Hippocampal formation (tissue), 2 donors: ENCODE data around the gene GINS2.
A peak's percentile ranks its signal among the peaks of the same experiment; 100 is the strongest.

Experiments
- DNase-seq, 2 donors: peaks; one replicate each; lab custom pipeline; 2025; lab: John Stamatoyannopoulos, UW

Gene GINS2

GRCh38 chr16:85689950-85690320, 1.2 kb upstream of the GINS2 start:
- no peak for DNase-seq

- DNase-seq, result no peak
These were observed 663 bp upstream of the GINS2 start for GRCh38 chr16:85689285-85689949.

GRCh38 chr16:85687651-85688471, 893 bp downstream of the GINS2 start:
- no peak for DNase-seq

- no peak for DNase-seq
These were observed 1.7 kb downstream of the GINS2 start for GRCh38 chr16:85686912-85687591.

- no peak for DNase-seq
These were observed 3.5 kb downstream of the GINS2 start for GRCh38 chr16:85685251-85685650.

GRCh38 chr16:85683363-85683762, 5.4 kb downstream of the GINS2 start:
- DNase-seq, result no peak

GRCh38 chr16:85682516-85682915, 6.2 kb downstream of the GINS2 start:
- DNase-seq, result no peak

GRCh38 chr16:85681255-85681654, 7.5 kb downstream of the GINS2 start:
- DNase-seq, result no peak

- DNase-seq, result no peak
These were observed 8.3 kb downstream of the GINS2 start for GRCh38 chr16:85680352-85680944.

- DNase-seq, result no peak
These were observed 8.9 kb downstream of the GINS2 start for GRCh38 chr16:85679870-85680269.

GRCh38 chr16:85678821-85679220, 9.9 kb downstream of the GINS2 start:
- DNase-seq, result no peak

- no peak for DNase-seq
These were observed 10.7 kb downstream of the GINS2 start for GRCh38 chr16:85678016-85678415.

- no peak for DNase-seq
These were observed 11.3 kb downstream of the GINS2 start for GRCh38 chr16:85677383-85677967.

- no peak for DNase-seq
These were observed 12.3 kb downstream of the GINS2 start for GRCh38 chr16:85676466-85676865.

- DNase-seq, result peak in 1 of 2 donors; percentile 25
These were observed 13.4 kb downstream of the GINS2 start for GRCh38 chr16:85675251-85675874.

- DNase-seq, result no peak
These were observed 13.9 kb downstream of the GINS2 start for GRCh38 chr16:85674828-85675227.

- no peak for DNase-seq
These were observed 14.4 kb downstream of the GINS2 start for GRCh38 chr16:85674418-85674755.

GRCh38 chr16:85673529-85674417, 15.0 kb downstream of the GINS2 start:
- no peak for DNase-seq

- DNase-seq, result no peak
These were observed 17.9 kb downstream of the GINS2 start for GRCh38 chr16:85670840-85671239.

GRCh38 chr16:85668676-85669424, 19.9 kb downstream of the GINS2 start:
- no peak for DNase-seq
